DND-41 (cell line): ENCODE measurements around the gene ST6GALNAC2.

Experiments
- EZH2 ChIP-seq: IDR thresholded peaks from 3 replicates; pipeline ENCODE4 v1.6.1; 2012; ENCODE audit warnings: borderline replicate concordance, low read depth, mild to moderate bottlenecking, moderate library complexity, low read length, inconsistent platforms; ENCODE audit not compliant: severe bottlenecking
- TF ChIP-seq, protein P1 (sequence below): IDR thresholded peaks from 2 replicates; pipeline ENCODE4 v1.5.1; 2012; ENCODE audit warnings: borderline replicate concordance, low read length, moderate library complexity, mild to moderate bottlenecking; ENCODE audit not compliant: poor library complexity, severe bottlenecking; ENCODE audit errors: extremely low read depth

DNA sequence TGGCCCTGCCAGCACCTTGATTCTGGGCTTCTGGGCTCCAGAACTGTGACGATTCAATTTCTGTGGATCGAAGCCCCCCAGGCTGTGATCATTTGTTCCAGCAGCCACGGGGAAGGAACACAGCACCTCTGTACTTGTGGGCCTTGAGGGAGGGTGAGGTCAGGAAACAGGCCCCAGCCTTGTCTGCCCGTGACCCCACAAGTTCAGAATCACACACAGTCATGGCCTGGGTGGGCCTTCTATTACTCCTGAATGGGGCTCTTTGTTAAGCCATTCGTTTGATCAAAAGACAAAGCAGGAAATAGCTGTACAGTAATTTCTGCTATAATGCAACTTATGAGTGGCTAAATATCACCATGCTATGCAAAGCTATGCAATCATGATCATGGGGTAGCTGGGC lies 10.1 kb downstream of the ST6GALNAC2 start:
- TF ChIP-seq, protein P1, sequence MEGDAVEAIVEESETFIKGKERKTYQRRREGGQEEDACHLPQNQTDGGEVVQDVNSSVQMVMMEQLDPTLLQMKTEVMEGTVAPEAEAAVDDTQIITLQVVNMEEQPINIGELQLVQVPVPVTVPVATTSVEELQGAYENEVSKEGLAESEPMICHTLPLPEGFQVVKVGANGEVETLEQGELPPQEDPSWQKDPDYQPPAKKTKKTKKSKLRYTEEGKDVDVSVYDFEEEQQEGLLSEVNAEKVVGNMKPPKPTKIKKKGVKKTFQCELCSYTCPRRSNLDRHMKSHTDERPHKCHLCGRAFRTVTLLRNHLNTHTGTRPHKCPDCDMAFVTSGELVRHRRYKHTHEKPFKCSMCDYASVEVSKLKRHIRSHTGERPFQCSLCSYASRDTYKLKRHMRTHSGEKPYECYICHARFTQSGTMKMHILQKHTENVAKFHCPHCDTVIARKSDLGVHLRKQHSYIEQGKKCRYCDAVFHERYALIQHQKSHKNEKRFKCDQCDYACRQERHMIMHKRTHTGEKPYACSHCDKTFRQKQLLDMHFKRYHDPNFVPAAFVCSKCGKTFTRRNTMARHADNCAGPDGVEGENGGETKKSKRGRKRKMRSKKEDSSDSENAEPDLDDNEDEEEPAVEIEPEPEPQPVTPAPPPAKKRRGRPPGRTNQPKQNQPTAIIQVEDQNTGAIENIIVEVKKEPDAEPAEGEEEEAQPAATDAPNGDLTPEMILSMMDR = no peak
- no peak for TF ChIP-seq EZH2
